Measurements from ENCODE around the gene C20orf204. TPM values are rescaled to one million over a fixed set of nuclear protein-coding genes. Genes with fewer than 3 reads are reported as not detected.

Gene C20orf204
- total and polyA plus RNA-seq, 2 donors (not counting 3 experiments of a cell fraction or from before 2014, with no cell fraction given), result 2.8 to 5.8 TPM

Small RNAs within 50 kb of the gene (microRNA-seq; reads per million reads assigned to microRNA genes)
- gene MIR6813 (ENCODE audit: borderline number of aligned reads, borderline replicate concordance), result 1.2 reads per million

Small RNAs within 50 kb of the gene (small RNA-seq; reads per million reads assigned to genes)
- gene AL355803.1 (ENCODE audit: insufficient read depth, insufficient read length, low read depth, low replicate concordance) (not detected), gene MIR6813 (ENCODE audit: insufficient read depth, insufficient read length, low read depth, low replicate concordance) (not detected)

Other genes with a start within 250 kb of the C20orf204 start
- 4.3 and 7.1 TPM in 2 replicates for gene ZBTB46, start 204.9 kb upstream of the C20orf204 start, total RNA-seq
- 1.3 TPM in 2 replicates for gene ZBTB46, start 204.9 kb upstream of the C20orf204 start, polyA plus RNA-seq
- gene ABHD16B, start 174.7 kb upstream of the C20orf204 start, total RNA-seq, result not detected in 2 replicates
- gene ABHD16B, start 174.7 kb upstream of the C20orf204 start, polyA plus RNA-seq, result not detected in 2 replicates
- 114 and 123 TPM in 2 replicates for gene TPD52L2, start 170.9 kb upstream of the C20orf204 start, total RNA-seq
- gene TPD52L2, start 170.9 kb upstream of the C20orf204 start, polyA plus RNA-seq, result 142 and 151 TPM in 2 replicates
- 58.7 and 60.3 TPM in 2 replicates for gene DNAJC5, start 141.1 kb upstream of the C20orf204 start, total RNA-seq
- gene DNAJC5, start 141.1 kb upstream of the C20orf204 start, polyA plus RNA-seq, result 40.1 and 44.7 TPM in 2 replicates
- gene UCKL1, start 79.8 kb upstream of the C20orf204 start, total RNA-seq, result 51.1 TPM in 2 replicates
- 78.8 and 113 TPM in 2 replicates for gene UCKL1, start 79.8 kb upstream of the C20orf204 start, polyA plus RNA-seq
- gene ZNF512B, start 66.3 kb upstream of the C20orf204 start, total RNA-seq, result 25.9 and 30.0 TPM in 2 replicates
- gene ZNF512B, start 66.3 kb upstream of the C20orf204 start, polyA plus RNA-seq, result 8.7 and 10.0 TPM in 2 replicates
- gene SAMD10, start 56.5 kb upstream of the C20orf204 start, total RNA-seq, result 4.7 and 5.7 TPM in 2 replicates
- gene SAMD10, start 56.5 kb upstream of the C20orf204 start, polyA plus RNA-seq, result 5.3 and 6.9 TPM in 2 replicates
- gene PRPF6, start 55.0 kb upstream of the C20orf204 start, total RNA-seq, result 64.2 and 67.4 TPM in 2 replicates
- gene PRPF6, start 55.0 kb upstream of the C20orf204 start, polyA plus RNA-seq, result 27.1 and 35.3 TPM in 2 replicates
- 175 and 211 TPM in 2 replicates for gene SOX18, start 13.5 kb downstream of the C20orf204 start, total RNA-seq
- gene SOX18, start 13.5 kb downstream of the C20orf204 start, polyA plus RNA-seq, result 20.9 and 21.8 TPM in 2 replicates
- 65.5 and 71.3 TPM in 2 replicates for gene TCEA2, start 27.0 kb downstream of the C20orf204 start, total RNA-seq
- gene TCEA2, start 27.0 kb downstream of the C20orf204 start, polyA plus RNA-seq, result 53.1 and 56.0 TPM in 2 replicates
- gene RGS19, start 43.3 kb downstream of the C20orf204 start, total RNA-seq, result 27.8 and 28.3 TPM in 2 replicates
- 33.7 and 69.6 TPM in 2 replicates for gene RGS19, start 43.3 kb downstream of the C20orf204 start, polyA plus RNA-seq
- gene OPRL1, start 43.9 kb downstream of the C20orf204 start, total RNA-seq, result 1.9 and 2.2 TPM in 2 replicates
- gene OPRL1, start 43.9 kb downstream of the C20orf204 start, polyA plus RNA-seq, result 2.0 and 2.6 TPM in 2 replicates
- not detected in 2 replicates for gene LKAAEAR1, start 48.2 kb downstream of the C20orf204 start, total RNA-seq
- 0.29 and 0.46 TPM in 2 replicates for gene LKAAEAR1, start 48.2 kb downstream of the C20orf204 start, polyA plus RNA-seq
- gene NPBWR2, start 71.4 kb downstream of the C20orf204 start, total RNA-seq, result not detected in 2 replicates
- gene NPBWR2, start 71.4 kb downstream of the C20orf204 start, polyA plus RNA-seq, result not detected in 2 replicates
- gene MYT1, start 128.3 kb downstream of the C20orf204 start, total RNA-seq, result not detected in 2 replicates
- not detected in 2 replicates for gene MYT1, start 128.3 kb downstream of the C20orf204 start, polyA plus RNA-seq
- gene PCMTD2, start 219.6 kb downstream of the C20orf204 start, total RNA-seq, result 45.7 and 46.7 TPM in 2 replicates
- gene PCMTD2, start 219.6 kb downstream of the C20orf204 start, polyA plus RNA-seq, result 16.8 and 27.4 TPM in 2 replicates

Data from endothelial cell of umbilical vein (primary cell).